NCI-H2227 (cell line): ENCODE measurements around the gene ESR1.

Experiments used
- DNase-seq: peaks from one replicate; lab custom pipeline; 2025; ENCODE audit not compliant: unreplicated experiment; lab: John Stamatoyannopoulos, UW

Gene ESR1

DNA sequence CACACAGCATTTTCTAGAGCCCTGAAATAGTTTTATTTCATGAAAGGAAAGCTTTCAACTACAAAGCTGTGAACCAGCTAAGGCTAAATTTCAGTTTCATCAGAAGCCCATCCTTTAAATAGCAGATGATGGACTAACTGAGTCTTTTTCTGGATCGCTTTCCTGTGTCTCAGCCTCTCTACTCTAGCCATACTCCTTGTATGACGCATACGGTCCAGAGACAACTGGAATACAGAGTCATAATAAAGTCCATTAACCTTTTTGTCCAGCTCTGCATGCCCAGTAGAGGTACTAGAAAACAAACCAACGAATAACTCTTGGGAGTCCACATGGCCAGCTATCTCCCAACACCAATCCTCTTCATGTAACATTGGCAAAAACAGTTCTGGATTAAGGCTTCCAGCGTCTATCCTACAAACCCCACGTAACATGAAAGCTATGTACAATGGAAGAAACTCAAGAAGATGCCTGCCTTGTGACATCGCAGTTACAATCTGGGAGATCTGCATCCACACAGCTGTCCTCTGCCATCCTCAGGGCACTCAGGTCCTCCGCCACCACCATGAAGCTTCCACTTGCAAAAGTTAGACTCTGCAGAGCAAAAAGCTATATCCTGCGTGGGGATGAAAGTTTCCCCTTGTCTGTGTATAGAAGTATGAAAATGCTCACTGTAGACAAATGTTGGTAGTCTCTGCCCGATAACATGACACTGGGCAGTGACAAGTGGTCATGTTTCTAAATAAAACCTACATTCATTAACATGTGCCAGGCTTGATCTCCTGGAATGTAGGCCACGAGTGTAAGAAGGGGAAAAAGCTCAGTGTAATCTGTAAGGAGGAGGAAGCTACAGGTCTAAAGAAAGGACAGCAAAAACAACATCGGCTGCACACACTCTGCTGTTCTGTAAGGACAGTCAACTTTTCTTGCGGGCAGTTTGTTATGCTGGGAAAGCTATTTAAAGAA, 360.4 kb downstream of the ESR1 start:
- DNase-seq: no peak

DNA sequence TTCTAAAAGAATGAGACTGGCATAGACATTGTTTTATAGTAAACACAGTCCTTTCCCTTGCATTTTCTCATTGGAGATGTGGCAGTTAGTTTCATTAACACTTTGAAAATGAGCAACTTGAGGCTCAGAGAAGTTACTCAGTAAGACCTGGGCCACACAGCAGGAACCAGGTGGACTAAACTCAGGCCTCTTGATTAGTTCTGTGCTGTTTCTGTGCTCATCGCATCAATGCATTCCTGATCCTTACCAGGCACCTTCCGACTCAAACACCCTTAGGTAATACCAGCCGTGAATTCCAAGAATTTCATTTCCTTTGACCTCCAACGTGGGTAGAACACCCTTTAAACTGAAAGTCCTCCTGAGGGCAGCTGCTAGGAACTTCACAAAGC, 362.8 kb downstream of the ESR1 start:
- DNase-seq: no peak

DNA sequence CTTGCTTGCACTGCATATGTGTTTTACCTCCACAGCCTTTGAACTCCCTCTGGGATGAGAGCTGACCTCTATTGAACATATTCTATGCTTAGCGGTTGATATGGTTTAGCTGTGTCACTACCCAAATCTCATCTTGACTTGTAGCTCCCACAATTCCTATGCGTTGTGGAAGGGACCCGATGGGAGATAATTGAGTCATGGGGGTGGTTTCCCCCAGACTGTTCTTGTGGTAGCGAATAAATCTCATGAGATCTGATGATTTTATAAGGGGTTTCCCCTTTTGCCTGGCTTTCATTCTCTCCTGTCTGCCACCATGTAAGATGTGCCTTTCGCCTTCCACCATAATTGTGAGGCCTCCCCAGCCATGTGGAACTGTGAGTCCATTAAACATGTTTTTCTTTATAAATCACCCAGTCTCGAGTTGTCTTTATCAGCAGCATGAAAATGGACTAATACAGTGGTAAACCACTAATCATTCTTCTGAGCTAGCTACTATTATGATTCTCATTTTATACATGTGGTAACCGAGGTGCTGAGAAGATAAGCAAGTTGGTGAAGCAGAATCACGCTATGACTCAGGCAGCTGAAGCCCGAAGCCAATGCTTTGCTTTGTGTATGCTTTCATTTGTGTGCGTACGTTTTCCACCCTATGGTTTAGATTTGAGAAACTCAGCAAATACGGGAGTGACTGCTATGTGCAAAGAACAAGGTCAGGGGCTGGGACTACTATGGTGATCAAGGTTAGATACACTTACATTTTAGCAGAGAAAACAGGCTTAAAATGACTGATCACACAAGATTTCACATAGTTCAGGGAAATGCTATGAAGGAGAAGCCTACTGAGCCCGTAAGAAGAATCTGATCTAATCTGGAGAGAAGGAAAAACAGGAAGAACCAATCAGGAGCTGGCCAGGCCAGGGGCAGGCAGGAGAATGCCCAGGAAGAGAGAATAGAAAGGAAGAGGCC, 363.5 kb downstream of the ESR1 start:
- DNase-seq: no peak

DNA sequence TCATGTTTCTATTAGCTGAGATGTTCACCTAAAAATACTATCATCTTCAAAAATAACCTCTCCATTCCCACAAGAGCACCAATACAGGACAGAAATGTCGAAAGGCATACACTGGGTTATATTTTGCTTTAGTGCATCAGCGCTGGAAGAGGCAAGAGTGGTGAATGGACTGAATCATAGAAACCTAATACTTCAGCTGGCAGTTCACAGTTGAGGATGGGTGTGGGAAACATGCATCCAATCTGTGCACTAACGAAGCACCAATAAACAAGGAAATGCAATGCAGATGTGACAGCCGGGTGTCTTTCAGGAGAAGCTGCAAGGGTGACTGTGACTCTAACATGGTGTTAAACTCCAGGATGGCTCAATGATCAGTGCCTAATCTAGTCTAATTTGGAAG, 365.8 kb downstream of the ESR1 start:
- DNase-seq: no peak

DNA sequence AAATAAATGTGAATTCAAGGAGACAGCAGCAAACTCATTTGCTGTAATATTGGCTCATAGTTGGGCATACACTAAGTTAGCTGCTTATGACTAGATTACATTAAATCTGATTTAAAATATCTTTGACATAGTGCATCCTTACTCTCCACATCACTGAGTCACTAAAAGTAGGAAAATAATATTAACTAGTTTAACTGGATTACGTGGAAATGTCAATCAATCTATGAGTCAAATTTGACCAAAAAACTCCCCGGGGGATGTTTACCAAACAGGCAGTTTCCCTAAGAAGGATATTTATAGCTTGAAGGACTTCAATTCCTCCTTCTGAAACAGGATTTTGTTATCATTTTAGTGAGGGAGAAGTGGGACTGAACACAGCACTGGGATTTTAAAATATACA, 366.5 kb downstream of the ESR1 start:
- no peak for DNase-seq

DNA sequence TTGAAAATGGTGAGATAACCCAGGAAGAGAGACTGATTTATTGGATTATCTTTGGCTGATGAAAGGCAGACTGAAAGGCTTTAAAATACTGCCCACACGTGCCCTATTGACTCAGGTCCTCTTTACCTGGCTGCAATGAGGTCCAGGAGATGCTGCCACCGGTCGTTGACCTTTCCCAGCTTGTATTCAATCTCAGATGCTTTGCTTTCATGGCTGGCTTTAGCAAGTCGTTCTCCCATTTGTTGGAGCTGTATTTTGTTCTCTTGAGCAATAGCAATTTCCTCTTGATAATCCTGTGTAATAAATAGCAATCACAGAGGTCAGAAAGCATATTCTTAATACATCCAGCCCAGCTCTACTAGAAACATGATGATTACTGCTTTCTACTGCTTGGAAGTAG, 368.8 kb downstream of the ESR1 start:
- no peak for DNase-seq
